Ovary (tissue), 3 donors: ENCODE data around the gene AOPEP.

Experiments
- EP300 ChIP-seq: sonication (generic); formaldehyde crosslinking; IDR thresholded peaks from one replicate; pipeline ENCODE4 v1.6.1; 2017; ENCODE audit warnings: antibody characterized with exemption
- TF ChIP-seq, protein P1 (sequence below), 3 donors: fragments of 450-650 bp in 2 of 3; fragments of 200-600 bp in 1 of 3; IDR thresholded peaks; one replicate each; pipeline versions ENCODE4 v1.5.1 to v1.8.0; 2016 to 2022; ENCODE audit warnings: antibody characterized with exemption in 3 of 3, mild to moderate bottlenecking in 1 of 3
- donor health status: DM: no; HTN: no; CAD: no.

GRCh38 chr9:94833802-94834201, 107.3 kb downstream of the AOPEP start:
- TF ChIP-seq, protein P1, sequence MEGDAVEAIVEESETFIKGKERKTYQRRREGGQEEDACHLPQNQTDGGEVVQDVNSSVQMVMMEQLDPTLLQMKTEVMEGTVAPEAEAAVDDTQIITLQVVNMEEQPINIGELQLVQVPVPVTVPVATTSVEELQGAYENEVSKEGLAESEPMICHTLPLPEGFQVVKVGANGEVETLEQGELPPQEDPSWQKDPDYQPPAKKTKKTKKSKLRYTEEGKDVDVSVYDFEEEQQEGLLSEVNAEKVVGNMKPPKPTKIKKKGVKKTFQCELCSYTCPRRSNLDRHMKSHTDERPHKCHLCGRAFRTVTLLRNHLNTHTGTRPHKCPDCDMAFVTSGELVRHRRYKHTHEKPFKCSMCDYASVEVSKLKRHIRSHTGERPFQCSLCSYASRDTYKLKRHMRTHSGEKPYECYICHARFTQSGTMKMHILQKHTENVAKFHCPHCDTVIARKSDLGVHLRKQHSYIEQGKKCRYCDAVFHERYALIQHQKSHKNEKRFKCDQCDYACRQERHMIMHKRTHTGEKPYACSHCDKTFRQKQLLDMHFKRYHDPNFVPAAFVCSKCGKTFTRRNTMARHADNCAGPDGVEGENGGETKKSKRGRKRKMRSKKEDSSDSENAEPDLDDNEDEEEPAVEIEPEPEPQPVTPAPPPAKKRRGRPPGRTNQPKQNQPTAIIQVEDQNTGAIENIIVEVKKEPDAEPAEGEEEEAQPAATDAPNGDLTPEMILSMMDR (IDR thresholded peaks at IDR 0.05): no peak
- TF ChIP-seq EP300: no peak
